ENCODE data around the gene TTC16. TPM values are rescaled to one million over a fixed set of nuclear protein-coding genes. Genes with fewer than 3 reads are reported as not detected.

The TTC16 gene
- 10 to 100 TPM; 25.0 to 32.7 TPM for total RNA-seq
- polyA plus RNA-seq (ENCODE audit: insufficient read depth, low read depth, low replicate concordance): 46.2 TPM
- long read RNA-seq, donor 1: 0 reads
- long read RNA-seq, donor 2, partial matches to known transcripts: 5 of 5 reads
- long read RNA-seq, donor 2, other reads (novel, unspliced or antisense): 0 of 5 reads

- Histone ChIP-seq H3K4me1 (peaks cover 27% of the 10 kb centered on the region), H3K27me3 (no peaks in the 10 kb centered on the region), H3K9me3 (no peaks in the 10 kb centered on the region), H3K27ac (peak within 1 kb of the TSS; percentile 46 to 77), H3K36me3 (ENCODE audit: low read depth, missing control alignments) (no peaks in the 10 kb centered on the region), H3K4me3 (peak within 1 kb of the TSS; percentile 67 to 71)
- 1 to 2% methylated on average over 27 to 65 of the region's 65 CpGs for WGBS, 2 donors
- intact Hi-C loops (cut with DNase I; ENCODE audit: low total_unique reads): no loop called here
- TF ChIP-seq POLR2A (IDR thresholded peaks at IDR 0.05) (no peak), CTCF (IDR thresholded peaks at IDR 0.05) (no peak)
- peak; percentile 98 for DNase-seq
Observed at GRCh38 chr9:127715470-127716337, at the start of gene TTC16, which contains the start of gene PTRH1. TSS of gene TTC16 (plus strand) at chr9:127716079. CDS start at chr9:127716146, 67 bp downstream. TSS of gene PTRH1 (minus strand) at chr9:127715663. CDS start at chr9:127715639, 24 bp downstream.

GRCh38 chr9:127667127-127667844 lies 48.6 kb upstream of the TTC16 start:
- H3K4me3 ChIP-seq: no peak overlapping the region
- H3K27ac ChIP-seq: no peak overlapping the region
- intact Hi-C loops (cut with DNase I; ENCODE audit: low total_unique reads): no loop called here
- no peaks in the 10 kb centered on the region for H3K9me3 ChIP-seq
- no peak for DNase-seq
- 72 to 83% methylated on average over 3 of the region's 3 CpGs for WGBS, 2 donors
- H3K27me3 ChIP-seq: no peaks in the 10 kb centered on the region
- H3K36me3 ChIP-seq (ENCODE audit: low read depth, missing control alignments): no peaks in the 10 kb centered on the region
- TF ChIP-seq POLR2A (IDR thresholded peaks at IDR 0.05) (no peak), CTCF (IDR thresholded peaks at IDR 0.05) (no peak)
- H3K4me1 ChIP-seq: no peaks in the 10 kb centered on the region

- DNase-seq: no peak
- H3K36me3 ChIP-seq (ENCODE audit: low read depth, missing control alignments): no peaks in the 10 kb centered on the region
- H3K27ac ChIP-seq: no peak overlapping the region
- 81 to 89% methylated on average over 18 of the region's 18 CpGs for WGBS, 2 donors
- no peaks in the 10 kb centered on the region for H3K9me3 ChIP-seq
- H3K27me3 ChIP-seq: no peaks in the 10 kb centered on the region
- TF ChIP-seq POLR2A (IDR thresholded peaks at IDR 0.05) (no peak), CTCF (IDR thresholded peaks at IDR 0.05) (no peak)
- H3K4me1 ChIP-seq: no peaks in the 10 kb centered on the region
- intact Hi-C loops (cut with DNase I; ENCODE audit: low total_unique reads): no loop called here
- H3K4me3 ChIP-seq: no peak overlapping the region
Observed at GRCh38 chr9:127667906-127668305, 48.0 kb upstream of the TTC16 start.

DNA sequence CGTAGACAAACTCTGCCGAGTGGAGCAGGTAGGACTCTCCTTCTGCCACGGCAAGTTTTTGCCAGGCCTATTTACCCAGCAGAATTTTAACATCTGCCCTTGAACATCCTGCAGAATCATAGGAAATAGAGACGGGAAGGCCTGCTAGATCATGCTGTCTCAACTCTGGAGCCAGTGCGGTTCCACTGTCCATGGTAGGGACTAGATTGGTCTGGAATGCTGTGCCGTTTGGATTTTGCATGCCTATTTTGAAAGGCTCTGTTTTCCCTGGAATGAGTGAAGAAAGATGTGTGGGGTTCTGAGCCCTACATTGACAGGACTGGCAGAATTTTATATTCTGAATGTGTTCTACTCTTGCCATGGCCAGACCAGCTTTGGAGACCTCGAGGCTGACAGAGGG lies 42.6 kb upstream of the TTC16 start:
- Histone ChIP-seq H3K4me3 (no peak overlapping the region), H3K9me3 (no peaks in the 10 kb centered on the region), H3K27me3 (no peaks in the 10 kb centered on the region), H3K27ac (no peak overlapping the region), H3K36me3 (ENCODE audit: low read depth, missing control alignments) (no peaks in the 10 kb centered on the region), H3K4me1 (no peaks in the 10 kb centered on the region)
- WGBS, 2 donors: 91 to 93% methylated on average over 7 of the region's 7 CpGs
- TF ChIP-seq CTCF (IDR thresholded peaks at IDR 0.05) (no peak), POLR2A (IDR thresholded peaks at IDR 0.05) (no peak)
- DNase-seq: no peak
- intact Hi-C loops (cut with DNase I; ENCODE audit: low total_unique reads): no loop called here
